ENCODE data around the gene PHLDA3.

PHLDA3 gene

DNA sequence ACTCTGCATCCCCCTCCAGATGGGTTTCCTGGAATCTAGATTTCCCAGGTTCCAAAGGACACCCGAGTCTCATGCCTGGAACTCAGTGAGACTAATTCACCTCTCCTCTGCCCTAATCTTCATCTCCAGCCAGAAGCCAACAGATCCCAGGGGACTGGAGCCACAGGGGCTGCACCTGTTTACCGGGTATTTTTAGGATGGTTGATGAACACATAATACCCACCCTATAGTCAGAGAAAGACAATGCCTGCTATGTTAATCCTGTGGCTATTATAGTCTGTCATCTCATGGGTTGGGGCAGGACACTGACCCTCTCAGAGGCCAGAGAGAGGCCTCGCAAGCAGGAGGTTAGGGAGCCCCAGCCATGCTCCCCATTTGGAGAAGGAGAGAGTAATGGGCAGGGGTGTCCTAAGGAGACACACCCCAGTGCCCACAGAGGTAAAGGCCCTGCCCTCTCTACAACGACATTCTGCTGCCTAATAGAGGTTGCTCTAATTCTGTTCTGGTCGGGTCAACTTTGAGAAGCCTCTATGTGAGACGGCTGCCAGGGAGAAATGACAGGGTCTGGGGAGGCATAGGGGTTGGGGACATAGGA is 46.5 kb downstream of the PHLDA3 start:
- Histone ChIP-seq H3K9me3 (ENCODE audit: control insufficient read depth, low read length) (no peaks in the 10 kb centered on the region), H3K27ac (no peak overlapping the region), H3K9ac (no peak overlapping the region), H2AFZ (no peak overlapping the region), H3K4me2 (ENCODE audit: low read length) (no peak overlapping the region), H3K79me2 (no peaks in the 10 kb centered on the region), H3K27me3 (ENCODE audit: control insufficient read depth, insufficient read depth, low read length) (no peaks in the 10 kb centered on the region), H3K4me3 (ENCODE audit: low read depth, low read length) (no peak overlapping the region), H3K4me1 (no peaks in the 10 kb centered on the region), H3K36me3 (ENCODE audit: control insufficient read depth, insufficient read depth, low read length) (no peaks in the 10 kb centered on the region)
- TF ChIP-seq, protein P1, sequence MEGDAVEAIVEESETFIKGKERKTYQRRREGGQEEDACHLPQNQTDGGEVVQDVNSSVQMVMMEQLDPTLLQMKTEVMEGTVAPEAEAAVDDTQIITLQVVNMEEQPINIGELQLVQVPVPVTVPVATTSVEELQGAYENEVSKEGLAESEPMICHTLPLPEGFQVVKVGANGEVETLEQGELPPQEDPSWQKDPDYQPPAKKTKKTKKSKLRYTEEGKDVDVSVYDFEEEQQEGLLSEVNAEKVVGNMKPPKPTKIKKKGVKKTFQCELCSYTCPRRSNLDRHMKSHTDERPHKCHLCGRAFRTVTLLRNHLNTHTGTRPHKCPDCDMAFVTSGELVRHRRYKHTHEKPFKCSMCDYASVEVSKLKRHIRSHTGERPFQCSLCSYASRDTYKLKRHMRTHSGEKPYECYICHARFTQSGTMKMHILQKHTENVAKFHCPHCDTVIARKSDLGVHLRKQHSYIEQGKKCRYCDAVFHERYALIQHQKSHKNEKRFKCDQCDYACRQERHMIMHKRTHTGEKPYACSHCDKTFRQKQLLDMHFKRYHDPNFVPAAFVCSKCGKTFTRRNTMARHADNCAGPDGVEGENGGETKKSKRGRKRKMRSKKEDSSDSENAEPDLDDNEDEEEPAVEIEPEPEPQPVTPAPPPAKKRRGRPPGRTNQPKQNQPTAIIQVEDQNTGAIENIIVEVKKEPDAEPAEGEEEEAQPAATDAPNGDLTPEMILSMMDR (IDR thresholded peaks at IDR 0.05) = no peak

- no peaks in the 10 kb centered on the region for H3K36me3 ChIP-seq (ENCODE audit: control insufficient read depth, insufficient read depth, low read length)
- H3K4me1 ChIP-seq = no peaks in the 10 kb centered on the region
- H3K27me3 ChIP-seq (ENCODE audit: control insufficient read depth, insufficient read depth, low read length) = no peaks in the 10 kb centered on the region
- TF ChIP-seq, protein P1 (IDR thresholded peaks at IDR 0.05) = no peak
- H3K27ac ChIP-seq = no peak overlapping the region
- H3K4me2 ChIP-seq (ENCODE audit: low read length) = no peak overlapping the region
- H3K79me2 ChIP-seq = no peaks in the 10 kb centered on the region
- H3K9ac ChIP-seq = no peak overlapping the region
- no peak overlapping the region for H3K4me3 ChIP-seq (ENCODE audit: low read depth, low read length)
- H3K9me3 ChIP-seq (ENCODE audit: control insufficient read depth, low read length) = no peaks in the 10 kb centered on the region
- no peak overlapping the region for H2AFZ ChIP-seq
Observed at GRCh38 chr1:201422026-201422425, 47.0 kb downstream of the PHLDA3 start.

- Histone ChIP-seq H3K4me2 (ENCODE audit: low read length) (no peak overlapping the region), H3K9ac (no peak overlapping the region), H3K9me3 (ENCODE audit: control insufficient read depth, low read length) (no peaks in the 10 kb centered on the region), H3K4me3 (ENCODE audit: low read depth, low read length) (no peak overlapping the region), H2AFZ (no peak overlapping the region), H3K79me2 (no peaks in the 10 kb centered on the region), H3K36me3 (ENCODE audit: control insufficient read depth, insufficient read depth, low read length) (no peaks in the 10 kb centered on the region), H3K4me1 (no peaks in the 10 kb centered on the region), H3K27ac (no peak overlapping the region), H3K27me3 (ENCODE audit: control insufficient read depth, insufficient read depth, low read length) (no peaks in the 10 kb centered on the region)
- TF ChIP-seq, protein P1 (IDR thresholded peaks at IDR 0.05) = no peak
Observed at GRCh38 chr1:201421041-201421440, 47.9 kb downstream of the PHLDA3 start.

DNA sequence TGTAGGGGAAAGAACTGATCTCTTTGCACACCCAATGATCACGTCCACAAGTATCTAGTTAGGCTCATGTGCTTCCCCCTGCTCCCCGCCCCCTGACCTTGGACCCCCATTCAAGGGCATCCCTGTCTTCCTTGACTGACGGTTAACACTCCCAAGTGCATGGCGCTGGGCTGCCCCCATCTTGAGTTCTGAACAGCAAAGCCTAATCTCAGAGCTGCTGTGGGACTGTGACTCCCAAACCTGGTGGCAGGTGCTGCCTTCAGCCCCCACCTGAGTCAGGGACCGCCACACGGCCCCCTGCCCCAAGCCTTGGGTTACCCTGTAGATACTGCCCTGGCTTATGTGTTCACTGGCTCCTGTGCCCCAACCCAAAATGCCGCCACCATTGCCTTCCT is 48.4 kb downstream of the PHLDA3 start:
- Histone ChIP-seq H3K4me3 (ENCODE audit: low read depth, low read length) (no peak overlapping the region), H2AFZ (no peak overlapping the region), H3K4me1 (no peaks in the 10 kb centered on the region), H3K9me3 (ENCODE audit: control insufficient read depth, low read length) (no peaks in the 10 kb centered on the region), H3K36me3 (ENCODE audit: control insufficient read depth, insufficient read depth, low read length) (no peaks in the 10 kb centered on the region), H3K4me2 (ENCODE audit: low read length) (no peak overlapping the region), H3K9ac (no peak overlapping the region), H3K27ac (no peak overlapping the region), H3K27me3 (ENCODE audit: control insufficient read depth, insufficient read depth, low read length) (no peaks in the 10 kb centered on the region), H3K79me2 (no peaks in the 10 kb centered on the region)
- TF ChIP-seq, protein P1 (IDR thresholded peaks at IDR 0.05) = no peak
